NCI-H187 (cell line): ENCODE results near the gene SPATA25.

Experiments
- DNase-seq, 2 experiments: peaks; one replicate each; lab custom pipeline; 2025; lab: John Stamatoyannopoulos, UW

Gene SPATA25

GRCh38 chr20:45863543-45864470 is 23.6 kb downstream of the SPATA25 start:
- DNase-seq = no peak

GRCh38 chr20:45861221-45862075 is 26.0 kb downstream of the SPATA25 start:
- no peak for DNase-seq

- no peak for DNase-seq
These were observed 26.7 kb downstream of the SPATA25 start for GRCh38 chr20:45860560-45861220.

- DNase-seq = no peak
These were observed 27.5 kb downstream of the SPATA25 start for GRCh38 chr20:45859916-45860315.

- no peak for DNase-seq
These were observed 29.6 kb downstream of the SPATA25 start for GRCh38 chr20:45857882-45858216.

- peak; percentile 88 to 97 for DNase-seq
These were observed 30.1 kb downstream of the SPATA25 start, which contains the start of the genes ACOT8 and ZSWIM3 for GRCh38 chr20:45857114-45857881. ACOT8 (minus strand) TSS chr20:45857392; CDS start chr20:45857315, 77 bp downstream. ZSWIM3 (plus strand) TSS chr20:45857614; CDS start chr20:45857826, 212 bp downstream.

- no peak for DNase-seq
These were observed 33.9 kb downstream of the SPATA25 start for GRCh38 chr20:45853484-45853883.

GRCh38 chr20:45852326-45852725 is 35.1 kb downstream of the SPATA25 start:
- no peak for DNase-seq

GRCh38 chr20:45851501-45851900 is 35.9 kb downstream of the SPATA25 start:
- no peak for DNase-seq

GRCh38 chr20:45850926-45851325 is 36.5 kb downstream of the SPATA25 start:
- DNase-seq = no peak

- no peak for DNase-seq
These were observed 37.2 kb downstream of the SPATA25 start for GRCh38 chr20:45850238-45850637.

GRCh38 chr20:45848969-45849582 is 38.3 kb downstream of the SPATA25 start:
- DNase-seq = no peak

- no peak for DNase-seq
These were observed 39.0 kb downstream of the SPATA25 start for GRCh38 chr20:45848421-45848820.

GRCh38 chr20:45845452-45845851 is 42.0 kb downstream of the SPATA25 start:
- no peak for DNase-seq

- DNase-seq = no peak
These were observed 43.9 kb downstream of the SPATA25 start for GRCh38 chr20:45843506-45843905.

GRCh38 chr20:45842169-45842812 is 45.1 kb downstream of the SPATA25 start:
- no peak for DNase-seq

GRCh38 chr20:45841407-45842129 is 45.9 kb downstream of the SPATA25 start:
- DNase-seq = no peak

- no peak for DNase-seq
These were observed 46.7 kb downstream of the SPATA25 start for GRCh38 chr20:45840700-45841198.

- DNase-seq = no peak
These were observed 50.6 kb downstream of the SPATA25 start for GRCh38 chr20:45836841-45837240.
